H9 (cell line): ENCODE measurements around the gene ZNF555. TPM values are rescaled to one million over a fixed set of nuclear protein-coding genes. Genes with fewer than 3 reads are reported as not detected.

Source experiments
- DNase-seq: peaks from one replicate; pipeline ENCODE4 v3.0.0-alpha.2; 2017
- H2AFZ ChIP-seq: one replicate; pipeline ENCODE4 v1.6.1; 2013; ENCODE audit warnings: mild to moderate bottlenecking, low read length, control low read depth, moderate library complexity
- H2AK5ac ChIP-seq: 2 replicates; pipeline ENCODE4 v1.6.1; 2013; ENCODE audit warnings: low read length, control low read depth, mixed read lengths; ENCODE audit not compliant: insufficient read length
- H2BK120ac ChIP-seq: one replicate; pipeline ENCODE4 v1.6.1; 2013; ENCODE audit warnings: low read depth, mild to moderate bottlenecking, low read length, control low read depth, inconsistent platforms; ENCODE audit not compliant: poor library complexity, severe bottlenecking
- H2BK12ac ChIP-seq: 2 replicates; pipeline ENCODE4 v1.6.1; 2013; ENCODE audit warnings: low read length, control low read depth, mixed read lengths, low read depth; ENCODE audit not compliant: insufficient read length
- H2BK15ac ChIP-seq: 2 replicates; pipeline ENCODE4 v1.6.1; 2013; ENCODE audit warnings: low read depth, low read length, control low read depth
- H2BK20ac ChIP-seq: one replicate; pipeline ENCODE4 v1.6.1; 2013; ENCODE audit warnings: low read depth, mild to moderate bottlenecking, low read length, control low read depth, inconsistent platforms; ENCODE audit not compliant: poor library complexity, severe bottlenecking
- H2BK5ac ChIP-seq: 2 replicates; pipeline ENCODE4 v1.6.1; 2013; ENCODE audit warnings: low read length, control low read depth, mixed read lengths; ENCODE audit not compliant: insufficient read length
- H3K14ac ChIP-seq: 2 replicates; pipeline ENCODE4 v1.6.1; 2013; ENCODE audit warnings: low read length, control low read depth; ENCODE audit not compliant: insufficient read depth
- H3K18ac ChIP-seq: 2 replicates; pipeline ENCODE4 v1.6.1; 2013; ENCODE audit warnings: low read depth, mild to moderate bottlenecking, mixed read lengths, low read length, control low read depth; ENCODE audit not compliant: insufficient read length
- H3K23ac ChIP-seq: 2 replicates; pipeline ENCODE4 v1.6.1; 2013; ENCODE audit warnings: low read length, control low read depth, mixed read lengths, low read depth; ENCODE audit not compliant: insufficient read length
- H3K23me2 ChIP-seq: 2 replicates; pipeline ENCODE4 v1.6.1; 2013; ENCODE audit warnings: low read depth, mild to moderate bottlenecking, mixed read lengths, low read length, control low read depth; ENCODE audit not compliant: insufficient read length, poor library complexity, severe bottlenecking
- H3K27ac ChIP-seq: 2 replicates; pipeline ENCODE4 v1.5.1; 2013; ENCODE audit warnings: low read length, control low read depth, mixed read lengths, low read depth; ENCODE audit not compliant: insufficient read length
- H3K27me3 ChIP-seq: 2 replicates; pipeline ENCODE4 v1.6.1; 2013; ENCODE audit warnings: low read length, control low read depth, inconsistent platforms; ENCODE audit not compliant: insufficient read depth
- H3K4ac ChIP-seq: 2 replicates; pipeline ENCODE4 v1.6.1; 2013; ENCODE audit warnings: low read depth, mild to moderate bottlenecking, control low read depth, inconsistent platforms, low read length, moderate library complexity
- H3K4me1 ChIP-seq: 2 replicates; pipeline ENCODE4 v1.6.1; 2013; ENCODE audit warnings: low read length, control low read depth, inconsistent platforms; ENCODE audit not compliant: insufficient read depth
- H3K4me2 ChIP-seq: 2 replicates; pipeline ENCODE4 v1.6.1; 2013; ENCODE audit warnings: low read length, control low read depth, mixed read lengths; ENCODE audit not compliant: insufficient read length, insufficient read depth
- H3K56ac ChIP-seq: 2 replicates; pipeline ENCODE4 v1.6.1; 2013; ENCODE audit warnings: low read depth, mild to moderate bottlenecking, mixed read lengths, low read length, control low read depth; ENCODE audit not compliant: insufficient read length
- H3K79me1 ChIP-seq: 2 replicates; pipeline ENCODE4 v1.6.1; 2013; ENCODE audit warnings: low read depth, mild to moderate bottlenecking, moderate library complexity, low read length, control low read depth, inconsistent platforms; ENCODE audit not compliant: insufficient read depth, poor library complexity, severe bottlenecking
- H3K79me2 ChIP-seq: 2 replicates; pipeline ENCODE4 v1.6.1; 2013; ENCODE audit warnings: low read length, control low read depth, inconsistent platforms; ENCODE audit not compliant: insufficient read depth
- H3K9ac ChIP-seq: 2 replicates; pipeline ENCODE4 v1.6.1; 2013; ENCODE audit warnings: low read length, control low read depth, mixed read lengths; ENCODE audit not compliant: insufficient read length; ENCODE audit errors: extremely low read depth
- H3K9me3 ChIP-seq: one replicate; pipeline ENCODE4 v1.6.1; 2013; ENCODE audit warnings: low read depth, low read length, inconsistent platforms; ENCODE audit not compliant: control insufficient read depth
- H3T11ph ChIP-seq: one replicate; pipeline ENCODE4 v1.6.1; 2013; ENCODE audit warnings: mild to moderate bottlenecking, low read length, control low read depth, inconsistent platforms
- H4K20me1 ChIP-seq: one replicate; pipeline ENCODE4 v1.6.1; 2013; ENCODE audit not compliant: control insufficient read depth, insufficient read length, insufficient read depth
- H4K5ac ChIP-seq: 2 replicates; pipeline ENCODE4 v1.6.1; 2013; ENCODE audit warnings: low read depth, mild to moderate bottlenecking, mixed read lengths, low read length, control low read depth; ENCODE audit not compliant: insufficient read length
- H4K8ac ChIP-seq: replicated peaks from 2 replicates; pipeline ENCODE4 v1.6.1; 2013; ENCODE audit warnings: low read length, control low read depth, mixed read lengths, low read depth; ENCODE audit not compliant: insufficient read length
- H4K91ac ChIP-seq: 2 replicates; pipeline ENCODE4 v1.6.1; 2013; ENCODE audit warnings: low read depth, mild to moderate bottlenecking, moderate library complexity, mixed read lengths, low read length, control low read depth; ENCODE audit not compliant: insufficient read length
- H3K27ac Mint-ChIP-seq, 3 experiments: 2 replicates in 2 of 3; 3 replicates in 1 of 3; pipeline ENCODE4 v1.8.0; 2020 to 2021; ENCODE audit warnings: mixed read lengths in 3 of 3, mild to moderate bottlenecking in 1 of 3, moderate library complexity in 1 of 3
- H3K27me3 Mint-ChIP-seq: 2 replicates; pipeline ENCODE4 v1.8.0; 2021; ENCODE audit warnings: low read depth, mild to moderate bottlenecking, moderate library complexity, mixed read lengths
- H3K36me3 Mint-ChIP-seq, 3 experiments: 2 replicates in 2 of 3; 3 replicates in 1 of 3; pipeline ENCODE4 v1.8.0; 2020 to 2021; ENCODE audit warnings: low read depth in 3 of 3, mixed read lengths in 3 of 3; ENCODE audit not compliant: insufficient read depth in 1 of 3
- H3K4me1 Mint-ChIP-seq, 2 experiments: 2 replicates each; pipeline ENCODE4 v1.8.0; 2020; ENCODE audit warnings: mixed read lengths in 2 of 2
- H3K4me3 Mint-ChIP-seq, 2 experiments: 2 replicates in 1 of 2; 3 replicates in 1 of 2; pipeline ENCODE4 v1.8.0; 2020 to 2021; ENCODE audit warnings: mild to moderate bottlenecking in 2 of 2, mixed read lengths in 2 of 2, moderate library complexity in 1 of 2
- H3K9me3 Mint-ChIP-seq, 2 experiments: 2 replicates in 1 of 2; 3 replicates in 1 of 2; pipeline ENCODE4 v1.8.0; 2020; ENCODE audit warnings: mild to moderate bottlenecking in 2 of 2, mixed read lengths in 2 of 2, moderate library complexity in 1 of 2
- WGBS: extraction: QIAGEN DNeasy Blood & Tissue Kit; methylation state at CpG from one replicate; pipeline ENCODE4 v1.1.7; 2013; ENCODE audit warnings: missing lambda C conversion rate, low lambda C conversion rate, mixed read lengths; ENCODE audit not compliant: insufficient read length; ENCODE audit errors: extremely low coverage; 5-methylcytosine and 5-hydroxymethylcytosine counted together
- total RNA-seq: library from RNA; stranded (reverse); gene quantifications from 2 replicates; pipeline ENCODE4 v1.2.1, GENCODE V29; 2021
- TF ChIP-seq, protein P1 (sequence below): fragments of 200-600 bp; sonication (generic); conservative IDR thresholded peaks from 3 replicates; pipeline ENCODE4 v1.8.0; 2021; ENCODE audit warnings: antibody characterized with exemption, mild to moderate bottlenecking

The ZNF555 gene
- total RNA-seq, 1 experiment from 2014 or later = 7.8 TPM

DNA sequence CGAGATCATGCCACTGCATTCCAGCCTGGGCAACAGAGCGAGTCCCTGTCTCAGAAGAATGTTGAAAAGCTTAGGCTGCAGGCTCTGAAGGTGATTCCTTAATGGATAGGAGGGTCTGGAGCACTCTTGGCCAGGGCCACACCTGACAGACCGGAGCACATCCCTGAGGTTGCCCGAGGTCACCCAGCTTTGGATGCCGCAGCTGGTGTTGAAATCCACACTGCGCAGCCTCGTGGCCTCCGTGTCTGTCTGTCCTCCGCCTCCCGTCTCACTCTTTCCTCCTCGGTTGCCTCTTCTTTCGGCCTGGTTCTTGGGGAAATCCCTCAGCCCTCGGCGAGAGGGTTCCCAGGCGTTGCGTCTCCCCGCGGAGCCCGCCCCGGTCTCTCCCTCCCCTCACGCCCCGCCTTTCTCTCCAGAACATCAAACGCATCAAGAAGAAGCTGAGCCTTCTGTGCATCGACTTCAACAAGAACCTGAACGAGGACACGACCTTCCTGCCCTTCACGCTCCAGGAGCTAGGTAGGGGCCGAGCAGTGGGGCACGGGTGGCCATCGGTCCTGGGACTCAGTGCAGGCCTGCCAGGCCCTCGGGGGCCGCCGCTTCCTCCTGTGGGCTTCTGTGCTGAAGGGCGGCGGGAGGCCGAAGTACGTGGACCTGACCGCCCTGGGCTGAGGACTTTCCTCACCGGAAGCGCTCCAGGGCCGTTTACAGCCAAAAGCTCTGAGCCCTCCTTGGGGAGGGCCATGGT is 41.8 kb upstream of the ZNF555 start:
- no peak overlapping the region for H4K91ac ChIP-seq
- peaks cover 0 to 2% of the 10 kb centered on the region in 2 experiments; a peak in 1 of 4 replicates for H3K4me1 Mint-ChIP-seq
- no peak overlapping the region for H3K23ac ChIP-seq
- TF ChIP-seq, protein P1, sequence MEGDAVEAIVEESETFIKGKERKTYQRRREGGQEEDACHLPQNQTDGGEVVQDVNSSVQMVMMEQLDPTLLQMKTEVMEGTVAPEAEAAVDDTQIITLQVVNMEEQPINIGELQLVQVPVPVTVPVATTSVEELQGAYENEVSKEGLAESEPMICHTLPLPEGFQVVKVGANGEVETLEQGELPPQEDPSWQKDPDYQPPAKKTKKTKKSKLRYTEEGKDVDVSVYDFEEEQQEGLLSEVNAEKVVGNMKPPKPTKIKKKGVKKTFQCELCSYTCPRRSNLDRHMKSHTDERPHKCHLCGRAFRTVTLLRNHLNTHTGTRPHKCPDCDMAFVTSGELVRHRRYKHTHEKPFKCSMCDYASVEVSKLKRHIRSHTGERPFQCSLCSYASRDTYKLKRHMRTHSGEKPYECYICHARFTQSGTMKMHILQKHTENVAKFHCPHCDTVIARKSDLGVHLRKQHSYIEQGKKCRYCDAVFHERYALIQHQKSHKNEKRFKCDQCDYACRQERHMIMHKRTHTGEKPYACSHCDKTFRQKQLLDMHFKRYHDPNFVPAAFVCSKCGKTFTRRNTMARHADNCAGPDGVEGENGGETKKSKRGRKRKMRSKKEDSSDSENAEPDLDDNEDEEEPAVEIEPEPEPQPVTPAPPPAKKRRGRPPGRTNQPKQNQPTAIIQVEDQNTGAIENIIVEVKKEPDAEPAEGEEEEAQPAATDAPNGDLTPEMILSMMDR = no peak
- no peak for DNase-seq
- H3K27me3 Mint-ChIP-seq = no peaks in the 10 kb centered on the region
- H3K79me1 ChIP-seq = peaks cover 4% of the 10 kb centered on the region
- peaks cover 37 to 85% (median 82%) of the 10 kb centered on the region in 3 experiments for H3K36me3 Mint-ChIP-seq
- no peaks in the 10 kb centered on the region for H3K27me3 ChIP-seq
- no peak overlapping the region for H2BK120ac ChIP-seq
- no peaks in the 10 kb centered on the region for H3K4me1 ChIP-seq
- H3K18ac ChIP-seq = no peak overlapping the region
- H3K9me3 ChIP-seq = no peaks in the 10 kb centered on the region
- H3K23me2 ChIP-seq = no peaks in the 10 kb centered on the region
- H4K8ac ChIP-seq = no peak overlapping the region
- no peak overlapping the region for H2BK12ac ChIP-seq
- H4K20me1 ChIP-seq = no peaks in the 10 kb centered on the region
- no peak overlapping the region for H3K4me2 ChIP-seq
- no peak overlapping the region for H3K4ac ChIP-seq
- H3K27ac ChIP-seq = no peak overlapping the region
- H3K56ac ChIP-seq = no peak overlapping the region
- H2BK5ac ChIP-seq = no peak overlapping the region
- H4K5ac ChIP-seq = no peak overlapping the region
- no peak overlapping the region for H3K9ac ChIP-seq
- no peak overlapping the region for H2AK5ac ChIP-seq
- H3K14ac ChIP-seq = no peak overlapping the region
- no CpG with 5 or more reads among the region's 41 CpGs for WGBS
- H2AFZ ChIP-seq = no peak overlapping the region
- H3K79me2 ChIP-seq = no peaks in the 10 kb centered on the region
- no peak overlapping the region for H3K27ac Mint-ChIP-seq
- no peak overlapping the region for H2BK15ac ChIP-seq
- no peaks in the 10 kb centered on the region for H3K9me3 Mint-ChIP-seq
- H2BK20ac ChIP-seq = no peak overlapping the region
- H3T11ph ChIP-seq = no peak overlapping the region
- H3K4me3 Mint-ChIP-seq = no peak overlapping the region
